Measurements from ENCODE around the gene KIAA1549. TPM values are rescaled to one million over a fixed set of nuclear protein-coding genes. Genes with fewer than 3 reads are reported as not detected.

KIAA1549 gene
- total and polyA plus RNA-seq, 9 of the 15 experiments (the other 6 are each of a cell fraction or from before 2014, with no cell fraction given), result 0.01 to 0.29 (median 0.07) TPM

GRCh38 chr7:138935465-138936011 lies 45.7 kb downstream of the KIAA1549 start (continued):
- TF ChIP-seq, protein P1, sequence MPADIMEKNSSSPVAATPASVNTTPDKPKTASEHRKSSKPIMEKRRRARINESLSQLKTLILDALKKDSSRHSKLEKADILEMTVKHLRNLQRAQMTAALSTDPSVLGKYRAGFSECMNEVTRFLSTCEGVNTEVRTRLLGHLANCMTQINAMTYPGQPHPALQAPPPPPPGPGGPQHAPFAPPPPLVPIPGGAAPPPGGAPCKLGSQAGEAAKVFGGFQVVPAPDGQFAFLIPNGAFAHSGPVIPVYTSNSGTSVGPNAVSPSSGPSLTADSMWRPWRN (IDR thresholded peaks at IDR 0.05; ENCODE audit: low read depth), result peak; percentile 85
- TF ChIP-seq DACH1 (IDR thresholded peaks at IDR 0.05; ENCODE audit: partially characterized antibody) (no peak), ARID1B (IDR thresholded peaks at IDR 0.05) (peak; percentile 25; the same call in 1 of the 2 replicates), FOXP1 (CRISPR knock-in tag; IDR thresholded peaks at IDR 0.05) (no peak), RBM14 (IDR thresholded peaks at IDR 0.05; ENCODE audit: borderline replicate concordance, insufficient read depth, low read depth, low read length) (no peak), ZNF274 (IDR thresholded peaks at IDR 0.05; ENCODE audit: borderline replicate concordance, low read depth, low read length) (no peak), IFI16 (CRISPR knock-in tag; IDR thresholded peaks at IDR 0.05) (no peak), ZNF212 (CRISPR knock-in tag; IDR thresholded peaks at IDR 0.05) (no peak), NCOA2 (IDR thresholded peaks at IDR 0.05; ENCODE audit: partially characterized antibody in 2 of 2) (no peak), MAFF (IDR thresholded peaks at IDR 0.05; ENCODE audit: low read length) (peak; percentile 66), ZNF253 (CRISPR knock-in tag; conservative IDR thresholded peaks at IDR 0.05) (no peak), ARID4B (CRISPR knock-in tag; IDR thresholded peaks at IDR 0.05) (no peak), ELK1 (CRISPR knock-in tag; IDR thresholded peaks at IDR 0.05) (no peak), NR4A1 (CRISPR knock-in tag; IDR thresholded peaks at IDR 0.05) (no peak), NR4A1 (tag; IDR thresholded peaks at IDR 0.05) (no peak), CSDE1 (IDR thresholded peaks at IDR 0.05) (no peak)
- TF ChIP-seq, protein P2, sequence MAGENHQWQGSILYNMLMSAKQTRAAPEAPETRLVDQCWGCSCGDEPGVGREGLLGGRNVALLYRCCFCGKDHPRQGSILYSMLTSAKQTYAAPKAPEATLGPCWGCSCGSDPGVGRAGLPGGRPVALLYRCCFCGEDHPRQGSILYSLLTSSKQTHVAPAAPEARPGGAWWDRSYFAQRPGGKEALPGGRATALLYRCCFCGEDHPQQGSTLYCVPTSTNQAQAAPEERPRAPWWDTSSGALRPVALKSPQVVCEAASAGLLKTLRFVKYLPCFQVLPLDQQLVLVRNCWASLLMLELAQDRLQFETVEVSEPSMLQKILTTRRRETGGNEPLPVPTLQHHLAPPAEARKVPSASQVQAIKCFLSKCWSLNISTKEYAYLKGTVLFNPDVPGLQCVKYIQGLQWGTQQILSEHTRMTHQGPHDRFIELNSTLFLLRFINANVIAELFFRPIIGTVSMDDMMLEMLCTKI (IDR thresholded peaks at IDR 0.05; ENCODE audit: partially characterized antibody), result no peak
- TF ChIP-seq, protein P3, sequence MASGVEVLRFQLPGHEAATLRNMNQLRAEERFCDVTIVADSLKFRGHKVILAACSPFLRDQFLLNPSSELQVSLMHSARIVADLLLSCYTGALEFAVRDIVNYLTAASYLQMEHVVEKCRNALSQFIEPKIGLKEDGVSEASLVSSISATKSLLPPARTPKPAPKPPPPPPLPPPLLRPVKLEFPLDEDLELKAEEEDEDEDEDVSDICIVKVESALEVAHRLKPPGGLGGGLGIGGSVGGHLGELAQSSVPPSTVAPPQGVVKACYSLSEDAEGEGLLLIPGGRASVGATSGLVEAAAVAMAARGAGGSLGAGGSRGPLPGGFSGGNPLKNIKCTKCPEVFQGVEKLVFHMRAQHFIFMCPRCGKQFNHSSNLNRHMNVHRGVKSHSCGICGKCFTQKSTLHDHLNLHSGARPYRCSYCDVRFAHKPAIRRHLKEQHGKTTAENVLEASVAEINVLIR (CRISPR knock-in tag; IDR thresholded peaks at IDR 0.05), result no peak
